Spinal cord (tissue), 10 donors: Measurements from ENCODE around the gene CHRNA1. TPM values are rescaled to one million over a fixed set of nuclear protein-coding genes. Genes with fewer than 3 reads are reported as not detected.

Experiments
- DNase-seq, 6 donors: peaks; one replicate each; pipeline versions ENCODE4 v3.0.0 to v3.0.0-alpha.2; 2013 to 2015; ENCODE audit warnings: low spot score in 6 of 6, low read depth in 4 of 6
- H3K27ac ChIP-seq: one replicate; pipeline ENCODE4 v1.5.1; 2013; ENCODE audit warnings: low read depth, low read length, control low read depth
- H3K27me3 ChIP-seq: one replicate; pipeline ENCODE4 v1.6.1; 2013; ENCODE audit warnings: low read length; ENCODE audit not compliant: control insufficient read depth, insufficient read depth
- H3K36me3 ChIP-seq: one replicate; pipeline ENCODE4 v1.6.1; 2013; ENCODE audit warnings: low read length; ENCODE audit not compliant: control insufficient read depth, insufficient read depth
- H3K4me1 ChIP-seq: one replicate; pipeline ENCODE4 v1.6.1; 2013; ENCODE audit warnings: low read length; ENCODE audit not compliant: control insufficient read depth, insufficient read depth
- H3K4me3 ChIP-seq: one replicate; pipeline ENCODE4 v1.5.1; 2013; ENCODE audit warnings: low read depth, low read length, control low read depth
- H3K9me3 ChIP-seq: one replicate; pipeline ENCODE4 v1.6.1; 2013; ENCODE audit warnings: low read length; ENCODE audit not compliant: control insufficient read depth, insufficient read depth
- WGBS: methylation state at CpG from one replicate; pipeline ENCODE4 v1.1.5; 2013; ENCODE audit warnings: missing lambda C conversion rate; ENCODE audit not compliant: insufficient coverage; 5-methylcytosine and 5-hydroxymethylcytosine counted together
- long read RNA-seq, 4 donors: transcript quantifications; one replicate each; lab custom pipeline, GENCODE V29; 2026
- polyA plus RNA-seq, 2 donors: library from polyadenylated mRNA; unstranded; fragments of 120-200 nt; gene quantifications; one replicate each; pipeline ENCODE4 v1.2.1, GENCODE V29; 2013; ENCODE audit not compliant: insufficient read length in 2 of 2
- total RNA-seq, 2 donors: library from RNA; depleted of rRNA in 1 of 2; stranded (reverse); fragments of 120-200 nt in 1 of 2; fragments of >200 nt in 1 of 2; gene quantifications; one replicate each; pipeline versions ENCODE4 v1.2.3 to v1.2.4, GENCODE V29; 2013 to 2014
- donor health status: healthy.

The CHRNA1 gene
- under 1 TPM; 0.20 to 0.22 TPM for total RNA-seq
- under 1 TPM; 0.22 to 0.68 TPM for polyA plus RNA-seq
- long read RNA-seq, donor 1 = 0 reads
- long read RNA-seq, donor 2 = 0 reads
- long read RNA-seq, donor 3 = 0 reads
- long read RNA-seq, donor 4 = 0 reads

DNA sequence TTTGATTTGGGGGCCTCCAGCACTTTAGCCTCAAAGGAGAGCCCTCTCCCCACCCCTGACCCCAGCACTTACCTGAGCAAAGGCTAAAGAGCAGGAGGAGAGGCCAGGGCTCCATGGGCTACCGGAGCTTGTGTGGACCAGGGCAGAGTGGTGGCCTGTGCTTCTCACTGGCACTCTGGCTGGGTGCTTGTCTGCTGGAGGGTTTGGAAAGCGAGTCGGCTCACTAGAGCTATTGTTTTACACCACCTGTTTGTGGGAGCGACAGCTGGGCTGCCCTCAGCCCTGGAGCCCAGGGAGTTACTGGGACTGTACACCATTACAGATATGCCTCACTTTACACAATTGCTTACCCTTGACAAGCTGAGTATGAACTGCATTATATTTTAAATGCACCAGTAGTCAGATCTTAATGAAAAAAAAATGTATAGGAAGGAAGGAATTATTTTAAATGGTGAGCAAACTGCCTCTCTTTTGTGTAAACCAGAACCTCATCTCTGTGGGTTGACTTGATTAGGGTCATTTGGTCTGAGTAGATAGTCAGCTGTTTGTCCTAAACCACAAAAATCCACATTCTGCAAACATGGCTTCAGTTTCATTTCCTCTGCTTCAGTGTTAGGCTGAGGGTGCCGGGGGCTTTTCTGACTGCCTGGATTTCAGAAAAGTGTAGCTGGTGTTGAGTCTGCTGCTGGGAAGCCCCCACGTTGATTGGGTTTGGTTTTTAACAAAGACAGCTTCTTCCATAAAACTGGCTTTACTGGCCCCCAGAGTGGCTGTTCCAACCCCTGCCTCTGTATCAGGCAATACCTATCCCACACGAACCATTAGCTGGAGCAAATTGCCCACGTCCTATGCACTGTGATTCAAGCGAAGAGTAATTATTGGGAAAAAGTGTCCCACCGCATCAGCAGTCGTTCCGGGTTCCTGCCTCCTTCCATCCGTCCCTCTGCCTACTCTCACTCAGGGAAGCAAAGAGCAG is at the start of gene CHRNA1:
TSS of gene CHRNA1 (minus strand) at position 193 of the 976 bp plus-strand sequence. CDS start at position 115, 78 bp downstream.
- H3K27ac ChIP-seq = peak within 1 kb of the TSS; percentile 25
- no peaks in the 10 kb centered on the region for H3K27me3 ChIP-seq
- peak in 1 of 6 donors; percentile 82 for DNase-seq
- peaks cover 8% of the 10 kb centered on the region for H3K4me1 ChIP-seq
- no peaks in the 10 kb centered on the region for H3K36me3 ChIP-seq
- no peak within 1 kb of the TSS for H3K4me3 ChIP-seq
- H3K9me3 ChIP-seq = no peaks in the 10 kb centered on the region
- WGBS = 100% methylated on average over 2 of the region's 13 CpGs

DNA sequence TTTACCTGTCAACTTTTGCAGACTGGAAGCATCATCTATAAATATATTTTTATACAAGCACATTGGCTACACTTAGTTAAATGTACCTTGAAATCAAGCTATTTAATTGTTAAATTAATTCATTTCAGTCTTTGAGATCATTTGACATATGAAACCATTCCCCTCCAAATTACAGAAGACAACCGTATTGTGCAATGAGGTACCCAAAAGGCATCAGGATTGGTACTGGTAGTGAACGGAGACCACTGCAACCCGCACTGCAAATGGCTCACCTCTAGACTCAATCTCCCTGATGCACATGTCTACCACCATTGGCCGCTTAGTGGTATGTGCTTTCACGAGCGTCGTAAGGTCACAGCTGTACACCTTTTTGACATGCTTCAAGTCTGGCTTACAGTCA is 47.8 kb upstream of the CHRNA1 start:
- peaks cover 4% of the 10 kb centered on the region for H3K36me3 ChIP-seq
- H3K27ac ChIP-seq = no peak overlapping the region

DNA sequence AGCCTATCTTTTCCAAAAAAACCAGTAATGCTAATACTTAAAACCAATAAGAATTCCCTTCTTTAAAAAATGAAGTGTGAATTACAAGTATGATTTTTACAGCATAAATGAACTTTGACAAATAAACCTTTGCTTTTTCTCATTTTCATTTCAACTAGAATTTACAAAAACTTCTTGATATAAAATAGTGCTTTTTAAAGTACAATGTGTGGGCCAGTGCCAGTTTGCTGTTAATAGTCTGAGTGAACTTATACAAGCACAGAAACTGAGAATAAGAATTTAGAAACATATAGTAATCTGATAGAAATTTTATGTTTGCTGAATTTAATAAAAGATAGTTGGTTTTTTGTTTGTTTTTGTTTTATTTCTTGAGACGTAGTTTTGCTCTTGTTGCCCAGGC is 43.7 kb upstream of the CHRNA1 start:
- no CpG with 5 or more reads among the region's 1 CpG for WGBS
- DNase-seq = no peak
- Histone ChIP-seq H3K27me3 (no peaks in the 10 kb centered on the region), H3K4me3 (no peak overlapping the region), H3K9me3 (no peaks in the 10 kb centered on the region), H3K36me3 (peaks cover 4% of the 10 kb centered on the region), H3K27ac (peak overlapping the region; percentile 81), H3K4me1 (no peaks in the 10 kb centered on the region)

More for the DNA sequence above, 47.8 kb upstream of the CHRNA1 start:
- Histone ChIP-seq H3K27me3 (no peaks in the 10 kb centered on the region), H3K4me3 (no peak overlapping the region), H3K4me1 (no peaks in the 10 kb centered on the region), H3K9me3 (no peaks in the 10 kb centered on the region)
- DNase-seq = no peak
- 100% methylated on average over 6 of the region's 7 CpGs for WGBS

DNA sequence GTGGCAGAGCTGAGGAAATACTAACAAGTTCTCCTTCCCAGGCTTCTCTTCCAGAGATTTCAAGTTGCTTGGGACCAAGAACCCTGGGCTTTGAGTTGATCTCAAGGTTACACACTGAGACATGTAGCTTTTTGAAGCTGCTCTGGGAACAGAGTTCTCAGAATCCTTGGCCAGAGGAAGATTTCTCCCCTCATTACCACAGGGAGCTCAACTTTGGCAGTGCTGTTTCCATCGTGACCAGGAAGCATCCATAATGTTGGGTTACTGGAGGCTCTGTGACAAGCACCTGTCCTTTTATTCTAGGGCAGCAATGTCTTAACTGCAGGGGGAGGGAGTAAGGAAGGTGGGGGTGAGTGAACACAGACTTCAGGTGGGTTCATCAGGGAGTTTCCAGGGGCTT is 41.5 kb upstream of the CHRNA1 start:
- no peak overlapping the region for H3K4me3 ChIP-seq
- H3K27me3 ChIP-seq = no peaks in the 10 kb centered on the region
- no peaks in the 10 kb centered on the region for H3K9me3 ChIP-seq
- no peak overlapping the region for H3K27ac ChIP-seq
- no peak for DNase-seq
- no CpG with 5 or more reads among the region's 1 CpG for WGBS
- no peaks in the 10 kb centered on the region for H3K4me1 ChIP-seq
- peaks cover 2% of the 10 kb centered on the region for H3K36me3 ChIP-seq

DNA sequence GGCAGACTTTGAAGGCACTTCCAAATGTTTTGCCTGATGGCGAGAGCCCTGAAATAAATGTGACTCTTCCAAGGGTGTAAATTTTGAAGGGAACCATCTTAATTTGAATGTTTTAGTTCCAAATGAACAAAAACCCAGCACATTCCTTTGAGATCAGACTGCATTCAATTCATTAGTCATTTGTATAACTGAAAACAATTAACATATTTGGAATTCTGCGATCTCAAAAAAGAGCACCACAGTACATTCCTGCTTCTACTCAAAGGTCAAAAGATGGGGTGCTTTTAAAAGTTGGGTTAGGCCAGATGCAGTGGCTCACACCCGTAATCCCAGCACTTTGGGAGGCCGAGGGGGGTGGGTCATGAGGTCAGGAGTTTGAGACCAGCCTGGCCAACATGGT is 38.2 kb upstream of the CHRNA1 start:
- no peaks in the 10 kb centered on the region for H3K4me1 ChIP-seq
- no peak for DNase-seq
- WGBS = no CpG with 5 or more reads among the region's 4 CpGs

DNA sequence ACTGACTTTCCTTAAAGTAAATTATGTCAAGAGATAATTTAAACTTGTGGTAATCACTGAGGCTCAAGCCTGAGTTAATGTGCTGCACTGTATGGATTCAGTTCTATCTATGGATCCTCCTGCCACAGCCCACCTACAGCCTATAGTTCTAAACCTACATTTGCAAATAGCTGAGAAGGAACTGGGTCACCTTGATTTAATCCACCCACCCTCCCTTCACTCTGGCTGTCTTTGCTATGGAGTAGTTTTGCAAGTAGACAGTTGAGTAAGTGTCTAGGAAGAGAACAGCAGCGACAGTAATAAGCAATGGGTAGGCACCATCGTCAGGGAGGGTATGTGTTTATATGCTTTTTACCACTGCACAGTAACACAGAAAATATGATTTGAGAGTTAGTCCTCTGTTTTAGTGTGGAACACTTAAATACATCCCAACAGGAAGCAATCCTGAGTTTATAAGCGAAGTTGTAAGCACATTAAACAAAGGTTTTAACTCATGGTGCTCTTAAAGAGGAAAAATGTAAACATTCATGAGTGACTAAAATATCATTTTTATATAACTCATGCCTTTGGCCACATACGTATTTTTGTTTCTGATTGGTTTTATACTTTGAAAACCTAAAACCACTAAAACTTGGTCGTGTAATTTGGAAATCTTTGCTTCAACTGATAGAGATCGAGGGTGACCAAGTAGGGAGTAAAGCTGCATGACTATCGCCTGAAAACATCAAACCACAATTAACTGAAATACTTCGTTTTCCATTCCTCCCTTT is 36.3 kb upstream of the CHRNA1 start:
- Histone ChIP-seq H3K27me3 (no peaks in the 10 kb centered on the region), H3K9me3 (no peaks in the 10 kb centered on the region), H3K4me1 (no peaks in the 10 kb centered on the region), H3K27ac (no peak overlapping the region), H3K36me3 (no peaks in the 10 kb centered on the region), H3K4me3 (no peak overlapping the region)
- DNase-seq = no peak
- WGBS = 100% methylated on average over 2 of the region's 8 CpGs

More for the DNA sequence above, 38.2 kb upstream of the CHRNA1 start:
- H3K9me3 ChIP-seq = no peaks in the 10 kb centered on the region
- H3K27me3 ChIP-seq = no peaks in the 10 kb centered on the region
- H3K27ac ChIP-seq = no peak overlapping the region
- no peaks in the 10 kb centered on the region for H3K36me3 ChIP-seq
- no peak overlapping the region for H3K4me3 ChIP-seq

DNA sequence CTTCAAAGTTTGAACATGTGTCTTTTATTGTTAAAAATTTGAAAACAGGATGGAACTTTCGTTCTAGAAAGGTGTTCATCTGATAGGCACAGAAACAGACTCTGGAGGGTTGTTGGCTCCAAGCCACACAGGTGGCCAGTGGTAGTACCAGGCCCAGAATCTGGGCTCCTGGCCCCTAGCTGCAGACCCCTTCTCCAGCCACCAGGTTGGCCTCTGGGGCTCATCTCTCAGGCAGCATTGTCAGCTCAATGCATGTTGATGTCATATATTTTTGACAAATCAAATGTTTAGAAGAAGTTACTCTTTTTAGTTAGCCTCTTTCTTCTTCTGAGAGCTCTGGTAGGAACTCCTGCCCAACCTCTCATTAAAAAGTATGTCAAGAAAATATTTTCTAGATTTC is 34.5 kb upstream of the CHRNA1 start:
- DNase-seq = no peak
- Histone ChIP-seq H3K27ac (no peak overlapping the region), H3K36me3 (no peaks in the 10 kb centered on the region), H3K9me3 (no peaks in the 10 kb centered on the region), H3K4me1 (no peaks in the 10 kb centered on the region), H3K4me3 (no peak overlapping the region), H3K27me3 (no peaks in the 10 kb centered on the region)
- 86% methylated on average over 1 of the region's 1 CpG for WGBS

DNA sequence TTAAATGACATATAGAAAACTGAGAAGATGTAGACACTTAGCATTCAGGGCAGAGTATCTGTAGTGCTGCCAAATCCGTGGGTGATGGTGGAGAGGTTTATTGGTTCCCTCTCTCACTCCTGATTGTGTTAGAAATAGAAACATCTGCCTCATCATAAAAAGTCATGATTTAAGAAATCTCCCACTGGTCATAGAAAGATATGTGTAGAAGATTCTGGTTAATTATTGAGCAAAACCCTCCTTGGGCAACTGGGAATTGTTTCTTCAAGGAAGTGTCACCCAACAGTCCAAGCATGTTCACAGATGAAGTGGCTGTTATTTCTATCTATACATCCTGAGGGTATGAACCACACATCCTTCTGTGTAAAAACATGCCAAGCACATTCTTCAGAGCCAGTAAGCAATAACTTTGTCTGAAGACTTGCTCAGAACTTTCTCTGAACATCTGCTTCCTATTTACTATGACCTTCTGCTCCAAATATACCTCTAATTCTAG is 33.6 kb upstream of the CHRNA1 start:
- no CpG with 5 or more reads among the region's 1 CpG for WGBS
- H3K4me1 ChIP-seq = no peaks in the 10 kb centered on the region
- no peak overlapping the region for H3K27ac ChIP-seq
- no peaks in the 10 kb centered on the region for H3K36me3 ChIP-seq
- H3K27me3 ChIP-seq = no peaks in the 10 kb centered on the region
- no peaks in the 10 kb centered on the region for H3K9me3 ChIP-seq
- H3K4me3 ChIP-seq = no peak overlapping the region
- no peak for DNase-seq

- no peak overlapping the region for H3K27ac ChIP-seq
- no peaks in the 10 kb centered on the region for H3K4me1 ChIP-seq
- H3K27me3 ChIP-seq = no peaks in the 10 kb centered on the region
- no peaks in the 10 kb centered on the region for H3K36me3 ChIP-seq
- DNase-seq = no peak
- H3K9me3 ChIP-seq = no peaks in the 10 kb centered on the region
- no peak overlapping the region for H3K4me3 ChIP-seq
Measured at GRCh38 chr2:174796319-174796771, 32.1 kb upstream of the CHRNA1 start.
